Progenitor cell of endocrine pancreas (in vitro differentiated cells): Measurements from ENCODE around the gene NRXN3. TPM values are rescaled to one million over a fixed set of nuclear protein-coding genes. Genes with fewer than 3 reads are reported as not detected.

ENCODE experiments used
- DNase-seq: peaks from one replicate; pipeline ENCODE4 v3.0.0; 2021; ENCODE audit warnings: low spot score; ENCODE audit not compliant: unreplicated experiment
- H3K27ac Mint-ChIP-seq: 2 replicates; pipeline ENCODE4 v1.8.0; 2021; ENCODE audit warnings: mild to moderate bottlenecking, moderate library complexity, mixed read lengths
- H3K27me3 Mint-ChIP-seq: 2 replicates; pipeline ENCODE4 v1.8.0; 2021; ENCODE audit warnings: mixed read lengths
- H3K36me3 Mint-ChIP-seq: 2 replicates; pipeline ENCODE4 v1.8.0; 2022; ENCODE audit warnings: mixed read lengths; ENCODE audit not compliant: insufficient read depth
- H3K4me1 Mint-ChIP-seq: 2 replicates; pipeline ENCODE4 v1.8.0; 2021; ENCODE audit warnings: low read depth, mixed read lengths
- H3K4me3 Mint-ChIP-seq: 2 replicates; pipeline ENCODE4 v1.8.0; 2021; ENCODE audit warnings: low read depth, mild to moderate bottlenecking, moderate library complexity, mixed read lengths
- H3K9me3 Mint-ChIP-seq: 2 replicates; pipeline ENCODE4 v1.8.0; 2021; ENCODE audit warnings: low read depth, mixed read lengths
- CTCF ChIP-seq: fragments of 200-600 bp; sonication (generic); IDR thresholded peaks from one replicate; pipeline ENCODE4 v1.5.0; 2021; ENCODE audit warnings: antibody characterized with exemption, mild to moderate bottlenecking; ENCODE audit not compliant: unreplicated experiment
- total RNA-seq: library from RNA; stranded (reverse); gene quantifications from 2 replicates; pipeline ENCODE4 v1.2.1, GENCODE V29; 2021

Gene NRXN3
- total RNA-seq, 1 donor from 2014 or later = 22.1 TPM

GRCh38 chr14:78359581-78359980 is 189.4 kb downstream of the NRXN3 start:
- TF ChIP-seq CTCF = no peak
- Mint-ChIP-seq H3K27me3 (peaks cover 3% of the 10 kb centered on the region), H3K36me3 (no peaks in the 10 kb centered on the region), H3K4me1 (peaks cover 4% of the 10 kb centered on the region), H3K4me3 (no peak overlapping the region), H3K9me3 (no peaks in the 10 kb centered on the region), H3K27ac (no peak overlapping the region)
- DNase-seq = no peak

GRCh38 chr14:78363008-78363407 is 192.8 kb downstream of the NRXN3 start:
- Mint-ChIP-seq H3K27ac (no peak overlapping the region), H3K27me3 (peaks cover 3% of the 10 kb centered on the region)
- TF ChIP-seq CTCF = no peak

GRCh38 chr14:78367355-78367754 is 197.2 kb downstream of the NRXN3 start:
- Mint-ChIP-seq H3K9me3 (peaks cover 3% of the 10 kb centered on the region), H3K36me3 (peaks cover 1% of the 10 kb centered on the region), H3K27ac (no peak overlapping the region), H3K27me3 (peaks cover 13% of the 10 kb centered on the region), H3K4me3 (no peak overlapping the region), H3K4me1 (peaks cover 10% of the 10 kb centered on the region)
- DNase-seq = no peak
- TF ChIP-seq CTCF = no peak

More at GRCh38 chr14:78363008-78363407, 192.8 kb downstream of the NRXN3 start:
- Mint-ChIP-seq H3K4me1 (peaks cover 10% of the 10 kb centered on the region), H3K4me3 (no peak overlapping the region), H3K9me3 (peaks cover 3% of the 10 kb centered on the region), H3K36me3 (peaks cover 1% of the 10 kb centered on the region)
- DNase-seq = no peak

GRCh38 chr14:78383060-78383459 is 212.9 kb downstream of the NRXN3 start:
- Mint-ChIP-seq H3K27ac (no peak overlapping the region), H3K27me3 (no peaks in the 10 kb centered on the region), H3K9me3 (no peaks in the 10 kb centered on the region), H3K4me3 (no peak overlapping the region), H3K36me3 (no peaks in the 10 kb centered on the region), H3K4me1 (peaks cover 1% of the 10 kb centered on the region)
- TF ChIP-seq CTCF = no peak
- DNase-seq = no peak

GRCh38 chr14:78398216-78398615 is 228.0 kb downstream of the NRXN3 start:
- Mint-ChIP-seq H3K27me3 (peaks cover 4% of the 10 kb centered on the region), H3K4me3 (no peak overlapping the region), H3K27ac (no peak overlapping the region), H3K9me3 (no peaks in the 10 kb centered on the region), H3K4me1 (no peaks in the 10 kb centered on the region), H3K36me3 (no peaks in the 10 kb centered on the region)
- TF ChIP-seq CTCF = no peak
- no peak for DNase-seq
